Stimulated activated CD4-positive, alpha-beta T cell treated with anti-CD3 and anti-CD28 coated beads, Interleukin-12 subunit alpha, Interleukin-12 subunit beta, amount 100 ng/mL, for 4 hours (primary cell): Measurements from ENCODE around the gene C6orf132.

Source experiments
- DNase-seq: peaks from one replicate; pipeline ENCODE4 v3.0.0-alpha.2; 2020

The C6orf132 gene

DNA sequence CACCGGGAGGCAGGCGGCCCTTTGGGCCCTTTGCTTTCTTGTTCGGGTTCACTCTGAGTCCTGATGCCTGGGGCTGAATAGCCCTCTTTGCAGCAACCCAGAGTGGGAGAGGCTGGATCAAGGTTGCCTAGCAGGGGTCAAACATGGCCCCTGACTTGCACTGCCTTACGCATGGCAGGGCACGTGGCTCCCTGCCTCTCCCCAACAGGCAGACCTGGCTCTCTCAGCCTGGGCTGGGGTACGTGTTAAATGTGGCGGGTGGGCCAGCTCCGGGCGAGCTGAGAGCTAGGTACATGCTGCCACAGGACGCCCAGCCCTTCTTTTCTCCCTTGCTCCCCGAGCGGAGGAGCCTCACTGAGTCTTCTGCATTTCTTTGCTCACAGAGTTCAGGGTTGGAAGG, 7.3 kb downstream of the C6orf132 start:
- DNase-seq: no peak

DNA sequence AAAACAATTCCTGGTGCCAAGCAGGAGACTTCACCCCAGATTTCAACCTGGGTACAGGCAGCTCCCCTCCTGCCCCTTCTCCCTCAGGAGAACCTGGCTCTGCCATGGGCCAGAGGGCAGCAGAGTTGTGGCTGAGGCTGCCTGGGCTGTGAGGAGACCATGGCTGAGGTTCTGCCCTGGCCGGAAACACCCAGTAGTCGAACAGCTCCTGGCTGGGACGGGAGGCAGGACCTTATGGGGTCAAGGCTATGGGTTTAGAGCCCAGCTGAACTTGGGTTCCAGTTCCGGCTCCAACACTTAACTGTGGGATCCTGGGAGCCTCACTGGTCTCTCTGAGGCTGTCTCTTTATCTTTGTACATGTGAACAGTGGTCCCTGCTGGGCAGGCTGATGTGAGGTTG, 8.5 kb downstream of the C6orf132 start:
- no peak for DNase-seq

DNA sequence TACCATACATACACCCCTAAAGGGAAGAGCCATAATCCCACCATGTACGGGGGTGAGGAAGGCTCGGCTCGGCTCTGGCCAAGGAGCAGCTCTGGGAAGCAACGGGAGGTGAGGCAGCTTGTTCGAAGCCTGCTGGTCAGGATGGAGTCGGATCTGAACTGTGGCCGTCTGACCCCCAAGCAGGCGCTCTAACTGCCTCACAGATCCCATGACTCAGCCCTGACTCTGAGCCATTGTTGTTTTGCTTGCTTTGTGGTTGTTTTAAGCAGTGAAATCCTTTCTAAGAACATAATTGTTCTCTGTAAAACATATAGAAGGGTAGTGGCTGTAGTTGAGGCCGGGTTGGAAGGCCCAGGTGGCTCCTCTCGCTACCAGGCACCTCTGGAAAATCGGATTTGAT, 10.9 kb downstream of the C6orf132 start:
- DNase-seq: no peak

DNA sequence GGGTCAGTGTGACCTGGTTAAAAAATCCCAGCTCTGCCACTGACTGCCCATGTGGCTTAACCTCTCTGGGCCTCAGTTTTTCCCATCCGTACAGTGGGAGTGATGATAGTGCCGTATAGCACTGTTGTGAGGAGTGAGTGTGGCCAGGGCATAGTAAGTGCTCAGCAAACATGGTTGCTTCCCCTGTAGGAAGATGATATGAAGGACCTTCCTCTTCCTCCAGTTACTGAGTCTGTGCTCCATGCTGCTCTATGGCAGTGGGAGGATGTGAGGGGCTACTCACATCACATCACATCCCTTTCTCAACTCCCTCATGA, 13.1 kb downstream of the C6orf132 start:
- no peak for DNase-seq

DNA sequence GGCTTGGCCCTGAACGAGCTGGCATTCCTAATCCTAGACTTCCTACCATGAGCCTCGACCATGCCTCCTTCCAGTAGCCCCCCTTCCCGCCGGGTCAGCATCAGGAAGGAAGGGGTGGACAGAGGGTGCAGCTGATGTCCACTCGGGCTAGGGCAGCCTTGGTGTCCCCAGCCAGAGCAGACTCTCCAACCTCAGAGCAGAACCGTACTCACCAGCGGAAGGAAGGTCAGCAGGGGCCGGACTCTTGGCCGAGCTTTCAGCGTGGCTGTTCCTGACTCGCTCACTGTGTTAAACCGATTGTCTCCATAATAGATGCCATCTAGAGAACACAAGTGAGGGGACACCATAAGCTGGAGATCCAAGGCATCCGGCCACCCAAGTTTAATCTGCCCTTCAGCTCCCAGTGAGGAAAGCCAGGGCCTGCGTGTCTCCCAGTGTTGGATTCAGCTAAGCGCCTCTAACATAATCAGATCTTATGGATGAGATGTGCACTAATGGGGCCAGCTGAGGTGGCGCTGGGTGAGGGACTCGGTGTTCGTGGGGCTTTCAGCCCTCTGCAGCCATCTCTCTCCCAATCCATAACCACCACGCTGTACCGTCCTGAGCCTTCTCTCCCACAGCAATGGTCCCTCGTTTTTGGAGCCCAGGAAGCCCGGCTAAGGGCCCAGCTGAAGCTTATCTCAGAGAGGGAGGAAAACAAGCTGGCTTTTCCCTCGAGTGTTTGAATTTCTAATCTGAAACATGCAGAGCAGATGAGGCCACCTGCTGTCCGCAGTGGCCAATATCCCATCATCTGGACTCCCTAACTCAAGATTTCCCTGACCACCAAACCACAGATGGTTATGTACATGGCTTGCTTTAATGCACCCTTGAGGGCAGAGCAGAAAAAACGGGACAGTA, 13.7 kb downstream of the C6orf132 start:
- DNase-seq: no peak

DNA sequence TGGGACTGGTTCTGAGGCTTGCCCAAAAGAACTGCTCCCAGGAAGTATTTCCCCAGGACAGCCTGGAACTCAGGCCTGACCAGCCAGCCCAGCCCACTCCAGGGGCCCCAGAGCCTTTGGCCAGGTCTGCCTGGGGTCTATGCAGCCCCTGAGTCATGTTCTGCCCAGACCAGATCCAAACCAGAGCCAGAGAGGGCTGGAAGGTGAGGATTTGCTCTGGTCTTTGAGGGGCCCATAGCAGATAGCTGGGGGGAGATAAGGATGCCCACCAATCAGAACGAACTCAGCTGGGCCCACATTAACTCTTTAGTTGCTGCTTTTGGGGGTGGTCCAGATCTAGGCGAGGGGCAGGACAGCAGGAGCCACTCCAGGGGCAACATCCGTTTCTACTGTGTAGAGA, 16.8 kb downstream of the C6orf132 start:
- DNase-seq: no peak

DNA sequence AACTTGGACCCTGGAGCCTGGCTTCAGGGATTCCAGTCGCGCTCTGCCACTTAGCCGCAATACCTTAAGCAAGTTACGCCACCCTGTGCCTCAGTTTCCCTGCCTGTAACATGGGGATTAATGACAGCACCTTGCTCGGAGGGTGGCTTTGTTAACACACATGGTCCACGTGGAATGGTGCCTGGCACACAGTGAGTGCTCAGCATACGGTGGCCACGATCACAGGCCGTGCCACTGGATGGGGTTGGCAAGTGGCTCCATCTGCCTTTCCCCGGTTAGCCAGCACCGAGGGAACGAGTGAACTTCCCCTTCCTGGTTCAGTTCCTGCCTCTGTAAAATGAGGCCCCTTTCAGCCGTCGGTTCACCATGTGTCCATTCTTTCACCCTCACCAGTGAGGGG, 17.2 kb downstream of the C6orf132 start:
- no peak for DNase-seq

DNA sequence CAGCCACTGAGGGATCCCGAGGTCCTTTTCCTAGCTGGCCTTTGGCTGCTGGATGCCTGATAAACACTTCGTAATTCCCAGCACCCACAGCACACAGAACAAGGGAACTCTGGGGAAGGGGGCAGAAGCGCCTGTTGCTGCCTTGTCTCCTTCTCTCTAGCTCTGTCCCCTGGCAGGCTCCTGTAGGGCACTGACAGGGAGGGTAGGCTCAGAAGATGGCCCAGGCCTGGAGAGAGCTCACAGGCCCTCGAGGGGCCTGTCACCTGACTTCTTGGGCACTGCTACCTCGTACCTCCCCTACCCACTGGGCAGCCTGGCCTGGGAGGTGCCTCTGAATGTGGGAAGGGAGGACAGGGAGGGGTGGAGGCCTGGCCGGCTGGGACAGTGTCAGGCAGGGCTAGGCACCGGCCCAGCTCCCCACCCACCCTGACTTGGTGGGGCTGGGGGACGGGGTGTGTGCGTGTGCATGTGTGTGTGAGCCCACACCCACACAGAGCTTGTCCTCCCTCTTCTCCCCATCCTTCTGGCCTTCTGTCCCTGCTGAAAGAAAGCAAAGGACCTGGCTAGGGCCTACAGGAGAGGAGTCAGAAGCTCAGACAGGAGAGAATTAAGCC, 18.1 kb downstream of the C6orf132 start:
- no peak for DNase-seq

DNA sequence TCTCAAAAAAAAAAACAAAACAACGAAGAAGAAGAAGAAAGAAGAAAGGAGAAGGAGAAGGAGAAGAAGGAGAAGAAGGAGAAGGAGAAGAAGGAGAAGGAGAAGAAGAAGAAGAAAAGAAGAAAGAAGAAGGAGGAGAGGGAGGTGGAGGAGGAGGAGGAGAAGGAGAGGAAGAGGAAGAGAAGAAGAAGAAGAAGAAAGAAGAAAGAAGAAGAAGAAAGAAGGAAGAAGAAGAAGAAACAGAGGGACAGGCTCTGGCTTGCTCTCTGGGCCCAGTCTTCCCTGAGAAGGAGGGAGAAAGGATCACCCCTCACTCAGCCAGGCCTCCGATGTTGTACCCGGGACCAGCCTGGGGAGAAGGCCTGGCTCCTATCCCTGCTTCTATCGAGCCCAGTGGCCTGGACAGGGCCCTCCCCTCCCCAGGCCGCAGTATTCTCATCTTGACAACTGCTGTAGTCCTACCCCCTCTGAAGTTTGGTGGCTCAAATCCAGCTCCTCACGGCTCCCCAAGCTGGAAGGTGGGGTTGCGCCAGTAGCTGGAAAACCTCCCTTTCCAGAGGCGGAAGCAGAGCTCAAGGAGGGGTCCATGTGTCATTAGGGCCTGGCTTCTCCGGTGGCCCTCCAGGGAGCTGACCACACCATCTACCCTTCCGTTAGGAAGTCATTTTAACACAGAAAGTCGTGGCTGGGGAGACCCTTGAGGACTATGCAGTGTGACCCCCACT, 18.9 kb downstream of the C6orf132 start:
- DNase-seq: no peak

DNA sequence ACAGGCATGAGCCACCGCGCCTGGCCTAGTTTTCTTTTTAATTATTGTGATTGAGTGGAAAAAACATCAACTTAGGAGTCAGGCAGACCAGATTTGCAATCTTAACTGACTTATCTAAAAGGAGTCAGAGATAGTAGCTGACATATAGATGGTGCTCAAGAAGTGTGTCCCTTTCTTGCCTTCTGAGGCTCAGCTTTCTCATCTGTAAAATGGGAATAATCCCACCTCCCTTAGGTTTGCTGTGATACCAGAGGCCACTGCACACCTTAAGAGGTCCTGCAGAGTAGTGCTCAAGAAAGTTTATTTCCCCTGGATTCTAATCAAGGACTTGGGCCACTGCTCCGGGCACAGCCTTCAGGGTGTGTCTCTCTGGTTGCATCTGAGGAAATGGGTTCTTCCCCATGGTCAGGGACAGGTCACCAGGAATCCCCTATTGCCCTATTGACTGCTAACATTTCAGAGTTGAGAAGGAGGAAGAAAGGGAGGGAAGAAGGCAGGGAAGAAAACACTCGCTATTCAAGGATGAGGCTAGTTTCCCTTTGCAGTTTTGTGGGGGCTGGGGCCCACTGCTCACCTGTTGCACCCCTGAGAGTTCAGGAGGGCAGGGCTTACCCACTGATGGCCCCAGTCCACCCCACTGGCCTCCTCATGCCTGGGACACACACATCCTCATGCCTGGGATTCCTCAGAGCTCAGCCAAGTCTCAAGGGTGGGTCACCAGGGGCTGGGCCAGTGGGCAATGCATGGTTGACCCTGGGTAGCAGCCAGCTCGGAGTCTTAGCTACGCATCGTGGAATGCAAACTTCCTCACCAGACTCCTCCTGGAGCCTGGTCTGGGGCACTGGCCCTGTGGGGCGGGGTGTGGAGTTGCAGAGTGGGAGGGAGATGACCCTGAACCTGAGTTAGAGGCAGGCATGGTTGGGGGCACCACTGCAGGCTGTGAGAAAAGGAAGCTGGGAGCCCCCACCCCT, 21.2 kb downstream of the C6orf132 start:
- no peak for DNase-seq

DNA sequence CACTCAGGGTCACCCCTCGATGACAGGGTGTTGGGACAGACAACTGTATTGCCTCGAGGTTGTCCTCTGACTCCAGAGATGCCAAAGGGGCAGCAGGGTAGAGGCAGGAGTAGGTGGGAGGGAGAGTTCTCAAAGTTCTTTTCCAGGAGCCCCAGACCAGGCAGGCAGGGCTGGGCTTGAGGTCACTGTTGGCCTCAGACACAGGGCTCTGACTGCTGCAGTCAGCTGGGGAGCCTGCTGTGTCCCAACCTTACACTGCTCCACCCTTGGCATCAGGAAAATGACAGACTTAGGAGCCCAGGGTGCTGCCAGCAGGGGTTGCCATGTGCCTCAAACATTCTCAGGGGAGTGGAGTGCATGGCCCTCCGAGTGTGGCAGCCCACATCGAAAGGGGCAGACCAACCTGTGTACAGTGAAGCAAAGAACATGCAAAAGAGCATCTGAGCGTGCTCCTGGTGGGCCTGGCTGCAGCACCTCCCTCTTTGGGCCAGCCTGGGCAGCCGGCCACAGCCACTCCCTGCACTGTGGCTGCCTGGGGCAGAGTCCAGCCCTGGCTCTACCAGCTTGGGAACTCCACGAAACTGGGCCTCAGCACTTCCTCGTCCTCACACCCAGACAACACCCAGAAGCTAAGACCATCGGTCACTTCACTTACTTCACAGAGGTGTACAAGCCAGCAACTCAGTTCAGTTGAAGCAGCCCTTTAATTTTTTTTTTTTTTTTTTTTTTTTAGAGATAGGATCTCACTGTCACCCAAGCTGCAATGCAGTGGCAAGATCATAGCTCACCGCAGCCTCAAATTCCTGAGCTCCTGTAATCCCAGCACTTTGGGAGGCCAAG, 24.0 kb downstream of the C6orf132 start:
- DNase-seq: no peak

DNA sequence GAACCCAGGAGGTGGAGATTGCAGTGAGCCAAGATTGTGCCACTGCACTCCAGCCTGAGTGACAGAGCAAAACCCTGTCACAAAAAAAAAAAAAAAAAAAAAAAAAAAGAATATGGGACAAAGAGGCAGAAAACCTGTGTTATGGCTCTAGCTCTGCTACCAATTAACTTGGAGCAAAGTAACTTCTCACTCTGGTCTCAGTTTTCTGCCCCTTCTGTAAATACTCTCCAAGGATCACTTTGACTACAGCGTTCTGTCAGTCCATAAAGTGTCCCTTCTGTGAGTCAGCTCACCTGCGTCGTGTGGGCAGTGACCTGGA, 24.6 kb downstream of the C6orf132 start:
- no peak for DNase-seq

DNA sequence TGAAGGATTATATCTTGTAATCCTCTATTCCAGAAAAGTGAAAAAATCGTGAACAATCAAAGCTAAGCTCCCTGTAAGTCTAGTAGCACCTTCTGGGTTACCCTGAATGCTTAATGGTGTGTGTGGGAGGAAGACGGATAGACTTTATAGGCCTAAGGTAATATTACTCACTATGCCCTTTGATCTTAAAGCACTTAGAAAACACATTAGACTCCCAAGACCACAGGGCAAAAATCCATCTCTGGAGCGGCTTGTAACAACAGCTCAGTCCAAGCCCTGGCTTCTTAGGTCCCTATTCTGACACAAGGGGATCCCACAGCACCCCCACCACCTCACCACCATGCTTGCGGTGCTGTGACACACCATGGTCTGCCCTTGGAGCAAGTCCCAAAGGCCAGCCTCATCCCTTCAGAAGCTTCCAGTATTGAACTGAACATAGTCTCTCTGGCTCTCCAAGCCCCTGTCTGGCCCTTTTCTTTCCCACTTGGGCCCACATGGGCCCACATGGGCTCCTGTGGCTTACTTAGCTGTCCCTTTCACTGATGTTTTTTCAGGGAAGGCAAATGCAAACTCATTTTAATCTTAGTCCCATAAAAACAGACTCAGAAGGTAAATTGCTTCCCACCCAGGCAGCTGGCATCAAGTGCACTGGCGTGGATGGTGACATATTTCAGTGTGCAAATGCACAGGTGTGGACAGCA, 28.3 kb downstream of the C6orf132 start:
- no peak for DNase-seq

DNA sequence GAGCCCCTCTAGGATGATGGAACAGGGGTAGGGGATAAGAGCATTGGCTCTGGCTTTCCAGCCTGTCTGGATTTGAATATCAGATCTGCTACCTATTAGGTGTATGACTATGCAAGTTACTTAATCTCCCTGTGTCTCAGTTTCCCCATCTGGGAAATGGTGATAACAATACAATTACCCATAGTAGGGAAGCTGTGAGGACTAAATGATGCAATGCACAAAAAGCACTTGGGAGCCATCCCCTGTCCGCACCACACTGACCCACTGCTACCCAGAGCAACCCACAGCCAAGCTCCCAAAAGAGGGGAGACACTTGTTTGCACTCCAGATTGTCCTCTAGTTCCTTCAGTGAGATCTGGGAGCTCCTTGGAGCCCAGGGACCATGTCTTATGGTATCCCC, 30.1 kb downstream of the C6orf132 start:
- no peak for DNase-seq

DNA sequence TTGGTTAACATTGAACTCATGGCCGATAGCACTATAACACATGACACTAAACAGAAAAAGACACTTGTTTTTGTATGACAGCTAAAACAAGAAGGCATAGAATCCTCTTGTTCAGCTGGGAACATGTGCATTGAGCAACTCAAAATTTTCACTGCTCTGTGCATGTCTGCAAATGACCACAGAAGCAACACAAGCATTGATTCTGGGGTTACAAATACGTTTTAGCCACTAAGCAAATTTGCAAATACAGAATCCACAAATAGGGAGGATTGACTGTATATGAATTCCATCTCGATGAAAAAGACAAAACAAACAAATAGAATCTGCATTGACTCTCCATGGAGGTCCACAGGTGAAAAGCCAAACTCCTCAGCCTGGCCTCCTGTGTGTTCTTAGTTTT, 31.7 kb downstream of the C6orf132 start:
- DNase-seq: no peak

DNA sequence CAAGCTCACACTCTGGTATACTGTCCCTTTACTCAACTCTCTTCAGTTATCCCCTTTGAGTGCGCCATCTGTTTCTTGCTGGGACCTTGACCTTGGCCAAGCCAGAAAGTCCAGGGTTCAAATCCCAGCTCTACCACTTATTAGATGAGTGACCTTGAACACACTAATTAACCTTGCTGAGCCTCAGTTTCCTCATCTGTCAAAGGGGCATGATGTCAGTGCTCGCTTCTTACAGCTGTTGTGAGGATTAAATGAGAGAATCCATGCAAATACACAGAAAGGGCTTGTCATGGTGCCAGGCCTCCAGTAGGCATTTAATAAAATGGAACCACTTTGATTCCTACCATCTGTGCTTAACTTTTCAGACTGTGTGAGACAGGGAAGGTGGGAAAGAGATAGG, 34.3 kb downstream of the C6orf132 start:
- DNase-seq: no peak

DNA sequence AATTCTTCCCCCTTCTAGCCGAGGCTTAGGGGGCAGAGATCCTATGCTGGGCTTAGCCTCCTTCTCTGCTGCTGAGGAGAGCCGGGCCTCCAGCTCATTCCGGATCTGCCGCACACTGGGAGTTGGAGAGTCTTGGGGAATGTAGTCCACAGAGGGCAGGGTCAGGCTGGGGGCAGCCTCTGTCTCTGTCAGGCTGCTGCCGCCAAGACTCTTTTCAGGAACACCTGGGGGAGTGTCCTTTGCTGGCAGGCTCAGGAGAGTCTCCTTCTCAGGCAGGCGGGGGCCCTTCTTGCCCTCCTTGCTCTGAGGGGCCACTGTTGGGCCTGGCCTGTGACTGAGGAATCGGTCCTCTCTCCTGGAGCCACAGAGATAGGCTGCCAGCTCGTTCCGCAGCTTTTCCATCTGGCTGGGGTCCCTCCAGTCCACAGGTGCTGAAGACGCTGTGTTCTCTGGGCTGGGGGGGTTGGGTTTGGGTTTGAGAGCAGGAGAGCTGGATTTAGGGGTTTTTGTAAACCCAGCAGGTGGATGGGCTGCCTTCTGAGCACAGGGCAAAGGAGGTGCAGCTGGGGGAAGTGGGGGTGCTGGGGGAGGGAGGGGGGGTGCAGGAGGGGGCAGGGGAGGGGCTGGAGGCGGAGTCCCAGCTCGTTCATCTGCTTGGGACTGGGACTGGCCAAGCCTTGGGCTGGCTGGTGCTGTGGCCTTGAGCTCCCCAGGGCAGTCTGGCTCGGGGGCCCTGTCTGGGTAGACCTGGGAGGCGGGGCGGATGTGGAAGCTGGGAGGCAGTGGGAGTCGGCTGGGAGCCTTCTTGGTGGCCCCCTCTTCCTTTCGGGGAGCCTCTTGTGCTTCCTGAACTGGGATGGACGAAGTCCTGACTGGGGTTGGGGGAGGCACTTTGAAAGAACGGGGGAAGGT, 36.1 kb downstream of the C6orf132 start:
- DNase-seq: no peak

DNA sequence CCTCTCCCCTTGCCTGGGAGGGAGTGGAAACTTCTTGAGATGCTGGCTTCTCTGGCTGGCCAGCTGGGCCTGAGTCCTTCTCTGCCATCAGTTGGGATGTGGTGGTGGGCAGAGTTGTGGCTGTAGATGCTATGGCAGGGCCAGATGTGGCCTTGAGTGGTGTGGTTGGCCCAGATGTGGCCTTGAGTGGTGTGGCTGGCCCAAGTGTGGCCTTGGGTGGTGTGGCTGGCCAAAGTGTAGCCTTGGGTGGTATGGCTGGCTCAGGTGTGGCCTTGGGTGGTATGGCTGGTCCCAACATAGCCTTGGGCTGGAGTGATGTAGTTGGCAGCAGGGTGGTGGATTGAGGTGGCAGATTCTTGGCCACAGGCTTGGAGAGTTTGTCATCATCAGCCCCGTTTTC, 36.7 kb downstream of the C6orf132 start:
- no peak for DNase-seq

DNA sequence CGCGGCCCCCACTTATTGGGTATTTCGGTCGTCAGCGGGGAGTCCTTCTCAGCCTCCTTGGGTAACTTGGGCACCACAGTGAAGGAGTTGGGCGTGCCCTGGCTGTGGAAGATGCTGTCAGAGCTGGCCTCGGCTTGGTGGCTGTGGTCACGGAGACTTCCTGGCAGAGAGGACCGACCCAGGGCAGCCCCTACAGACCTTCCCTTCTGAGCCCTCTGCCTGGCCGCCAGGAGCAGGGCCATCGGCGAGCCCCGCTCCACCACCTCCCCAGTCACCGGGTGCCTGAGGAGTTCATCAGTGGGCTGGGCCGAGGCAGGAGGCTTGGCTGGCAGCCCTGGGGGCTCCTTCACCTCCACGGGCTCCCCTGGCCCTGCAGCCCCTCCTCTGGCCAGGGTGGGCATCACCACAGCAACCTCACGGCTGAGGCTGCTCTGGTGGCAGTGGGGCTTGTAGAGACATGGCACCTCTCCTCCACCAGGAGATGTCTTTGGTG, 37.2 kb downstream of the C6orf132 start:
- DNase-seq: no peak

DNA sequence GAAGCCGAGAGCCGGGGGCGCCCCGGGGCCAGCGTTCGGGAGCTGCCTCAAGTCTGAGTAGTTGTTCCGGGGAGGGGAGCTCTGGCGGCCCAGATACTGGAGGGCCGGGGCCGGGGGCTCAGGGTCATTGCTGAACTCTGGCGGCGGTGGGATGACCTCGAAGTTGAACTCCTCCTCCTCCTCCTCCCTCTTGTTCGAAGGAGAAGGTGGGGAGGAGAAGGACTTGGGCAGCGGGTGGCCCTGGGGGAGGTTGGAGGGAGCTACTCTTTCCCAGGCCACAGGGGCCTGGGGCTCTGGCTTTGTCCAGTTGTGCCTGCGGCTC, 37.7 kb downstream of the C6orf132 start:
- DNase-seq: no peak
